Sigmoid colon (tissue), 7 donors: ENCODE data around the gene SCGB3A2. TPM values are rescaled to one million over a fixed set of nuclear protein-coding genes. Genes with fewer than 3 reads are reported as not detected.

ENCODE experiments used
- DNase-seq: peaks from one replicate; pipeline ENCODE4 v3.0.0-alpha.2; 2019
- H3K27ac ChIP-seq, 4 donors: fragments of 200-600 bp; sonication (generic); one replicate each; pipeline ENCODE4 v1.5.1; 2016 to 2019; ENCODE audit warnings: mild to moderate bottlenecking in 1 of 4
- H3K27me3 ChIP-seq, 3 donors: fragments of 200-600 bp; sonication (generic); one replicate each; pipeline ENCODE4 v1.5.1; 2019; ENCODE audit warnings: mild to moderate bottlenecking in 1 of 3
- H3K36me3 ChIP-seq, 4 donors: fragments of 200-600 bp; sonication (generic); one replicate each; pipeline ENCODE4 v1.5.1; 2016 to 2019
- H3K4me1 ChIP-seq, 4 donors: fragments of 200-600 bp; sonication (generic); one replicate each; pipeline ENCODE4 v1.5.1; 2017 to 2019
- H3K4me3 ChIP-seq, 4 donors: fragments of 200-600 bp; sonication (generic); one replicate each; pipeline ENCODE4 v1.5.1; 2017 to 2019; ENCODE audit warnings: mild to moderate bottlenecking in 2 of 4, moderate library complexity in 1 of 4
- H3K9me3 ChIP-seq, 4 donors: fragments of 200-600 bp in 3 of 4; sonication (generic) in 3 of 4; one replicate each; pipeline versions ENCODE4 v1.5.1 to v1.6.1; 2013 to 2019
- EP300 ChIP-seq, 4 donors: sonication (generic); formaldehyde crosslinking; IDR thresholded peaks; one replicate each; pipeline ENCODE4 v1.6.1; 2017; ENCODE audit warnings: antibody characterized with exemption in 4 of 4
- POLR2A ChIP-seq, 2 donors: fragments of 450-650 bp; IDR thresholded peaks; one replicate each; pipeline ENCODE4 v1.6.1; 2016; ENCODE audit warnings: antibody characterized with exemption in 2 of 2, mild to moderate bottlenecking in 2 of 2, moderate library complexity in 2 of 2
- POLR2AphosphoS5 ChIP-seq, 4 donors: sonication (generic); formaldehyde crosslinking; IDR thresholded peaks; one replicate each; pipeline ENCODE4 v1.6.1; 2017; ENCODE audit warnings: antibody characterized with exemption in 4 of 4
- WGBS, 2 donors: extraction: QIAGEN DNeasy Blood & Tissue Kit; methylation state at CpG; one replicate each; pipeline ENCODE4 v1.1.7; 2013; 5-methylcytosine and 5-hydroxymethylcytosine counted together
- intact Hi-C: fragments of 100-400 bp; cut with DNase I; formaldehyde crosslinking; loops from one replicate; pipeline ENCODE4 v1.15.1; 2023
- polyA plus RNA-seq, 3 donors: library from polyadenylated mRNA; stranded (reverse); fragments of 200-250 nt; gene quantifications; one replicate each; pipeline ENCODE4 v1.2.3, GENCODE V29; 2013
- total RNA-seq, 4 donors: library from RNA; depleted of rRNA; stranded (reverse); fragments of >200 nt; gene quantifications; one replicate each; pipeline ENCODE4 v1.1.0, GENCODE V29; 2016
- TF ChIP-seq, protein P1 (sequence below), 4 experiments: fragments of 450-650 bp in 3 of 4; fragments of 200-600 bp in 1 of 4; IDR thresholded peaks; one replicate each; pipeline ENCODE4 v1.5.1; 2016 to 2019; ENCODE audit warnings: antibody characterized with exemption in 4 of 4, mild to moderate bottlenecking in 3 of 4, moderate library complexity in 2 of 4
- donor health status: healthy with polysubstance abuse.
- donor health status: Bipolar disorder and iron deficiency.
- donor health status: healthy.

Gene SCGB3A2
- total and polyA plus RNA-seq, 7 donors, result 3.6 TPM; not detected in 6

DNA sequence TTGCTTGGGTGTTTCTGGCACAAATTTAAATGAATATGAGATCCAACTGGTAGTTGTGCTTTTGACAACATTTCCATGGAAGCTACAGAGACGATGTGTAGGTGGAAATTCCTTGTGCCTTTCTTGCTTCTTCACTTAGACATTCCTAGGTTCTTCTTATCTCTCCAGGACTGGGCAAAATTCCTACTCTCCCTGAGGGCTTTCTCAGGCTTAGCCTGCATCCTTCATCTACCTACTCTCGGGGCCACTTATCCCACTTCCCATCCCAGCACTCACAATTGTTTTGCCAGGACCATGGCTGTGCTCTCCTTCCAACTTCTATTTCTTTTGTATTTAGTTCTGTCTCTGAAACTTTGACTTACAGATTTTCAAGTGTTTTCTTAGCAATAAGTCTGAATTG, 29.3 kb upstream of the SCGB3A2 start:
- Histone ChIP-seq H3K27me3 (no peaks in the 10 kb centered on the region), H3K4me3 (no peak overlapping the region), H3K36me3 (no peaks in the 10 kb centered on the region), H3K9me3 (no peaks in the 10 kb centered on the region), H3K27ac (no peak overlapping the region), H3K4me1 (no peaks in the 10 kb centered on the region)
- TF ChIP-seq POLR2A (IDR thresholded peaks at IDR 0.05) (no peak), EP300 (IDR thresholded peaks at IDR 0.05) (no peak), POLR2AphosphoS5 (IDR thresholded peaks at IDR 0.05) (no peak)
- TF ChIP-seq, protein P1, sequence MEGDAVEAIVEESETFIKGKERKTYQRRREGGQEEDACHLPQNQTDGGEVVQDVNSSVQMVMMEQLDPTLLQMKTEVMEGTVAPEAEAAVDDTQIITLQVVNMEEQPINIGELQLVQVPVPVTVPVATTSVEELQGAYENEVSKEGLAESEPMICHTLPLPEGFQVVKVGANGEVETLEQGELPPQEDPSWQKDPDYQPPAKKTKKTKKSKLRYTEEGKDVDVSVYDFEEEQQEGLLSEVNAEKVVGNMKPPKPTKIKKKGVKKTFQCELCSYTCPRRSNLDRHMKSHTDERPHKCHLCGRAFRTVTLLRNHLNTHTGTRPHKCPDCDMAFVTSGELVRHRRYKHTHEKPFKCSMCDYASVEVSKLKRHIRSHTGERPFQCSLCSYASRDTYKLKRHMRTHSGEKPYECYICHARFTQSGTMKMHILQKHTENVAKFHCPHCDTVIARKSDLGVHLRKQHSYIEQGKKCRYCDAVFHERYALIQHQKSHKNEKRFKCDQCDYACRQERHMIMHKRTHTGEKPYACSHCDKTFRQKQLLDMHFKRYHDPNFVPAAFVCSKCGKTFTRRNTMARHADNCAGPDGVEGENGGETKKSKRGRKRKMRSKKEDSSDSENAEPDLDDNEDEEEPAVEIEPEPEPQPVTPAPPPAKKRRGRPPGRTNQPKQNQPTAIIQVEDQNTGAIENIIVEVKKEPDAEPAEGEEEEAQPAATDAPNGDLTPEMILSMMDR (IDR thresholded peaks at IDR 0.05), result no peak
- 69 to 88% methylated on average over 2 of the region's 2 CpGs for WGBS, 2 donors
- DNase-seq, result no peak
- intact Hi-C loops, result no loop called here

DNA sequence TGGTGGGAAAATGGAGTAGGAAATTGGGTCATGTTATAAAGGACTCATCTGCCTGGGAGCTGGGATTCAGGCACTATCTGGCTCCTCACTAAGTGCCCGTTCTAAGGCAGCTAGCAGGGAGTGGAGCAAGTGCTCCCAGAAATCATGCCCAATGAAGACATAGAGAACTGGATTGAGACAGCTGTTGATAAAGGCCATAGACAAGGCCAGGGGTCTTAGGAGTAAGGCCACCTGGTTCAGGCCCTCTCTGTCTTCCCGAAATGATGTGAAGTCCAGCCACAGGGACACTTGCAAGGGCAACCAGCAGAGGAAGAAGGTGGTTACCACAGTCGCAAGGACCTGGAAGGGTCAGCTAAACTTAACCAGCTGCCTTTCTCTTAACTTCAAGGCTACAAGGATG, 26.9 kb upstream of the SCGB3A2 start:
- WGBS, 2 donors, result 92 to 96% methylated on average over 3 of the region's 3 CpGs
- DNase-seq, result no peak
- Histone ChIP-seq H3K4me3 (no peak overlapping the region), H3K27ac (no peak overlapping the region), H3K4me1 (no peaks in the 10 kb centered on the region), H3K9me3 (no peaks in the 10 kb centered on the region), H3K27me3 (no peaks in the 10 kb centered on the region), H3K36me3 (no peaks in the 10 kb centered on the region)
- no peak for TF ChIP-seq EP300 (IDR thresholded peaks at IDR 0.05)
- no peak for TF ChIP-seq POLR2A (IDR thresholded peaks at IDR 0.05)
- TF ChIP-seq, protein P1 (IDR thresholded peaks at IDR 0.05), result no peak
- no peak for TF ChIP-seq POLR2AphosphoS5 (IDR thresholded peaks at IDR 0.05)
- intact Hi-C loops, result no loop called here

DNA sequence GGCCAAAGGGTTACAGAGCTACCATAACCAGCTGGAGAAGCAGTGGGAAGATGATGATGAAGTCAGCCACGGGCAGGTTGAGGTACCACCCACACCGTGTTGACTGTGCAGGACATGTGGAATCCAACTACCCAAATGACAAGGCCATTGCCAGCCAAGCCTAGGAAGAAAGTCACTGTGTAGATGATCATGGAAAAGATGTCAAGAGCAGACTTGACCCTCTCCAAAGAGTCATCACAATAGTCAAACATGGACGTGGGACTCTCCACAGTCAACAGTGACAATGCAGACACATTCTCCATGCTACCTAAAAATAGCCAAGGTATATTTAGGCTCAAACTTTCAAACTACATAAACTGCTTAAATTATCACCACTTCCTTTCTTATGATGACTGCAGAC, 26.1 kb upstream of the SCGB3A2 start:
- Histone ChIP-seq H3K4me3 (no peak overlapping the region), H3K27me3 (no peaks in the 10 kb centered on the region), H3K27ac (no peak overlapping the region), H3K36me3 (no peaks in the 10 kb centered on the region), H3K4me1 (no peaks in the 10 kb centered on the region), H3K9me3 (no peaks in the 10 kb centered on the region)
- WGBS, 2 donors, result 61 to 66% methylated on average over 3 of the region's 3 CpGs
- intact Hi-C loops, result no loop called here
- TF ChIP-seq POLR2AphosphoS5 (IDR thresholded peaks at IDR 0.05), result no peak
- no peak for TF ChIP-seq EP300 (IDR thresholded peaks at IDR 0.05)
- no peak for DNase-seq

DNA sequence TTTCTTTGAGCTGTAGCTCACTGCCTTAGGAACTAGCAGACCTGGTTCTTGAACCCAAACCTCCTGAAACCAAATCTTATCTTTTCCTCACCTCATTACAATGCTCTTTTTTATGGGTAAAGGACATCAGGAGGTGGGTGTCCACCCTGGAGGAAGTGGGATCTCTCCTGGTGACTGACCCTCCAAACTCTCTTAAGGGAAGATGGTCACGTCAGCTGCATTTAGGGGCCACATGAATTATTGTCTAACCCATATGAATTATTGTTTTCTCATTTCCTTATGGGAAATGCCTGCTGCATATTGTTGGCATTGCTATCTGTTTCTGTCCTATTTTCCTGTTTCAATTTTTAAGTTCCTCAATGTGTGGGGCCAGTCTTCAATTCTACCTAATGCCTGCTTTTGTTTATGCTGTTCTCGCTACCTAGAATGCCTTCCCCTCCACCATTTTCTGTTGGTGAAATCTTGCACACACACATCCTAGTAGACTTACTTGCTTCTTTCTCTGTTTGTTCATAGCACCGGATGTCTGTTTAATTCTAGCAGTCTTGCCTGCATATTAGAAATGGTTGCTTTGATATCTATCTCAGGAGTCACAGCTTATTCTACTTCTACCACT, 25.0 kb upstream of the SCGB3A2 start:
- 67 to 79% methylated on average over 3 of the region's 3 CpGs for WGBS, 2 donors
- no peak for TF ChIP-seq EP300 (IDR thresholded peaks at IDR 0.05)
- no peak for TF ChIP-seq POLR2AphosphoS5 (IDR thresholded peaks at IDR 0.05)
- TF ChIP-seq, protein P1 (IDR thresholded peaks at IDR 0.05), result no peak
- TF ChIP-seq POLR2A (IDR thresholded peaks at IDR 0.05), result no peak
- no peak for DNase-seq
- no peaks in the 10 kb centered on the region for H3K4me1 ChIP-seq
- no peaks in the 10 kb centered on the region for H3K27me3 ChIP-seq
- no peaks in the 10 kb centered on the region for H3K36me3 ChIP-seq
- no peak overlapping the region for H3K27ac ChIP-seq
- H3K9me3 ChIP-seq, result no peaks in the 10 kb centered on the region
- H3K4me3 ChIP-seq, result no peak overlapping the region
- intact Hi-C loops, result no loop called here

DNA sequence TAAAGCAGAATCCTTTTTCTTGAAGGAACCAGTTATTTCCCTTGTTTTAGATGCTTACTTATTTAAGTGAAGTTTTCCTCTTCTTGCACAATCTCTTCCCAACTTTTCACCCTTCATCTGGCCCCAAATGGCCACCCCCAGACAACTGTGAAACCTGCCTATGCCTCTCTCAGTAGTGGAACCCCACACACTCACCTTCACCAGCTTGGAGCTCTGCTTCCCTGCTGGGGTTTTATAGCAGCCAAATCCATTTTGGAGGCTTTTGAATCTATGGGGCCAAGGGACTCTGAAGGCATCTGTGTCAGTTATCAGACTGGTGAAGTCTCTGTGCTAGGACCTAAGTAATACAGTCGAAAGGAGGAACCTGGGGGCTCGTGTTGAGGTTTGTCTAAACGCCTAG, 24.2 kb upstream of the SCGB3A2 start:
- H3K36me3 ChIP-seq, result no peaks in the 10 kb centered on the region
- intact Hi-C loops, result no loop called here
- H3K27ac ChIP-seq, result no peak overlapping the region
- no peaks in the 10 kb centered on the region for H3K4me1 ChIP-seq
- no peaks in the 10 kb centered on the region for H3K27me3 ChIP-seq
- no peak for TF ChIP-seq EP300 (IDR thresholded peaks at IDR 0.05)
- TF ChIP-seq POLR2A (IDR thresholded peaks at IDR 0.05), result no peak
- TF ChIP-seq POLR2AphosphoS5 (IDR thresholded peaks at IDR 0.05), result no peak
- TF ChIP-seq, protein P1 (IDR thresholded peaks at IDR 0.05), result no peak
- WGBS, 2 donors, result 74 to 94% methylated on average over 3 of the region's 3 CpGs
- no peaks in the 10 kb centered on the region for H3K9me3 ChIP-seq
- DNase-seq, result no peak
- H3K4me3 ChIP-seq, result no peak overlapping the region
